Measurements from ENCODE around the gene PITPNB. TPM values are rescaled to one million over a fixed set of nuclear protein-coding genes. Genes with fewer than 3 reads are reported as not detected.
A peak's percentile ranks its signal among the peaks of the same experiment; 100 is the strongest.

PITPNB gene
- polyA plus RNA-seq, 12 donors, result 34.8 to 64.2 (median 48.2) TPM; not detected in 1

DNA sequence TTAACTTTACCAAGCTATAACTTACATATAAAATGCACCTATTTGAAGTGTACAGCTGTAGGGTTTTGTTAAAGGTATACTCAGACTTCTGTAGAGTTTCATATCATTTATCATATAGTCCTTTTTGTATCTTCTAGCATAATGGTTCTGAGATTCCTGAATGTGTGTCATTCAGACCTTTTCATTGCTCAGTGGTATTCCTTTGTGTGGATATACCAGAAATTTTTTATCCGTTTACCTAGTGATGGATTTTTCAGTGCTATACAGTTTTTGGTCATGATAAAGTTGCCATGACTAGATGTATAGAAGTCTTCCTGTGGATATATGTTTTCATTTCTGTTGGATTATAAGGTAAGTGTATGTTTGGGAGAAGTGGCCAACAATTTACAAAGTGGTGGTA lies 6.3 kb upstream of the PITPNB start:
- no peak for DNase-seq

DNA sequence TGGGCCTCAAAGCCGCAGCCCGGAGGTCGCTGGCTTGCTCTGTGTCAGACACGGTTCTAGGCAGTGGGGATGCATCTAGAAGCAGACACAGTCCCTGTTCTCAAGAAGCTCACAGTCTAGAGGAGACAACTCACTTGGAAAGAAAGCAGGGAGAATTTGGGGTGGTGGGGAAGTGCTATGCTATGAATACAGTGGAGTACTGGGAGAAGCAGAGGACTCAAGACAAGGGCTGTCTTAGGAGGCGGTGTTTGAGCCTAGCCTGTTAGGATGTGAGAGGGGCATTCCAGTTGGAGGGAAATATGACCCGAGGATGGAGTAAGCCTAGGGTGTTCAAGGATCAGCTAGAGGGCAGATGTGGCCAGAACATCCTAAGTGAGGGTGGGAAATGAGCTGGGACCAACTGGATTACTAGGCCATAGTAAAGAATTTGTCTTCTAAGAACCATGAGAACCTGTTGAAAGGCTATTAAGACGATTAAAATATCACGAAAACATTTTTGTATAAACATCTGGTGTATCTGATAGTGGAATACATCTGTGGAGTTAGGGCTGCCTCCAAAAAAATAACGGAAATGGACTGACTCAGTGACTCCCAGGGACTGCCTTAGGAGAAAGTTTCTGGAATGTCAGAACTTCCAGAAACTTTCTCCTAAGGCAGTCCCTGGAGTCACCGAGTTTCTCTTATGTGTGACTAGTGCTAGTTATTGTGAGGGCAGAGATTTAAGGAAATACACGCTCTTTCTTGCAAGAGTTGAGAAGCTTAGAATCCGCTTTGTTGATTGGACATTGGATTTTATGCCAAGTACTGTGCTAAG lies 1.1 kb upstream of the PITPNB start:
- peak; percentile 78 for DNase-seq

DNA sequence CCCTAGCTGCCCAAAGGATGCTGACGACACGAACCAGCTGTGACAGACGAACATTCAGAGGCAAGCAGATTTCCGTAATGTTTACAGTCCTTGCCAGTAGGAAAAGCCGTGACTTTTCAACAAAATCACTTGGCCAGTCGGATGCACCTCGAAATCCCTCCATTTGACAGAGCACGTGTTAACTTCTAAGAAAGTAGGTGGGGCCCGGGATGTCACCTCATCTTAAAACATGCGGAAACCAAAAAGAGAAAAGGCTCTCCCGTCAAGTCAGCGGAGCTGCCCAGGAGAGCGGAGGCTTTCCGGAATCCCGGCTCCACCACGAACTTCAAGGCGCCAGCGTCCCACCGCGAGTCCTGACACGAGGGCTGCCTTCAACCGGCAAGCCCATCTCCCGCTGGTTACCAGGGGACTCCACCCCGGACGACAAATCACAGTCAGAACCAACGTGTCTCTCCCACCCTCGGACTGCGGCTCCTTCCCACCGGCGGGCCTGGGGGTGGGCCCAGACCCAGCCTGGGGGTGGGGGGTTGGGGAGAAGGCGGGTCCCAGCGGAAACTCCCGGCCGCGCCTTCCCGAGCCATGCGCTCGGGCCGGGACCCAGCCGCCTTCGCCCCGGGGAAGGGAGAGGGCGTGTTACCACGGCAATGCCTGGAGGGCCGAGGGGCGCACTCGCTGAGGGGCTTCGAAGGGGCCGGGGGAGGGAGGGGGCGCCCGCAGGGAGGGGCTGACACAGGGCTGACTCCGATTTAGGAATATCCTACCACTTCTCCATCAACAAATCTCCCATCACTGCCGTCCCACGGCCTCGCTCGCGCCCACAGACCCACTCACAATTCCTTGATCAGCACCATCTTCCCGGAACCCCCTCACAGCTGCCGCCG lies 475 bp downstream of the PITPNB start:
- DNase-seq, result peak; percentile 62

DNA sequence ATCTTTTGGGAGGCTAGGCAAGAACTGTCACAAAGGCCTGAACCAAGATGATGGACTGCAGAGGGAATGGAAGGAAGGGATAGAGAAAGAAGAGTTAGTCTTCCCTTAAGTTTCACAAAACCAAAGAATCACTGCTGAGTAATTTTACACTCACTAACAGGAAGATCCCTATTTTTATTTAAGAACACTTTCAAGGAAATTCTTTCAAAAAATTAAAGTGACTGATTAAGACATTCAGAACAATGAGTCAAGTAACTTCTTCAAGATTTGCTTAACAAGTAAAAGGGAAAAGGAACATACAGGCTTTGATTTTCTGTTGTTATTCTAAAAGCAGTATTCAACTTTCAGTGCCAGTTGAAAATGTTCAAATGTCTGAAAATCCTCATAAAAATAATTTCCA lies 3.1 kb downstream of the PITPNB start:
- no peak for DNase-seq

DNA sequence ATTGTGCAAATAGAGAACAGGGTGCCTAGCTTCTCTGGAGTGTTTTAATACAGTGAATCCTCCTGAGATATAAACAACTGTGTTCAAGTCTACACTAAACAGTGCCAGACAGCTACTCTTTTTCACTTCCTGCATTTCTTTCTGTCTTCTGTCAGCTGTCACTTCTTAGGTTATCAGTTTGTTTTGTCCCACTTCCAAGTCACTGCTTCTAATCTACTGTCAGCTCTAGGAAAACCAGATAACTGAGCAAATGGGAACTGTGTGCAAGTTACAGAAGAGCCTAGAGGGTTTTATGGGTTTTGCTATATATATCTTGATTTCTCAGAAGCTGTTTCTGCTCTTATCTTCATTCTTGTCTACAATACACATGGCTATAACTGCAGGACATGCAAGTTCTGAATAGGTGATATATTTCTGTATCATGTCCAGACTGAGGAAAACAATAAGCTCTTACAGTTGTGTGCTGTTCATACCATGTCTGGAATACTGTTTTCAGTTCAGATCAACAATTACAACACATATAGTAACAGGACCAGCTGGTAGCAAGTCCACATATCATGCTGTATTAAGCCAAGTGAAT lies 5.8 kb downstream of the PITPNB start:
- DNase-seq, result no peak

DNA sequence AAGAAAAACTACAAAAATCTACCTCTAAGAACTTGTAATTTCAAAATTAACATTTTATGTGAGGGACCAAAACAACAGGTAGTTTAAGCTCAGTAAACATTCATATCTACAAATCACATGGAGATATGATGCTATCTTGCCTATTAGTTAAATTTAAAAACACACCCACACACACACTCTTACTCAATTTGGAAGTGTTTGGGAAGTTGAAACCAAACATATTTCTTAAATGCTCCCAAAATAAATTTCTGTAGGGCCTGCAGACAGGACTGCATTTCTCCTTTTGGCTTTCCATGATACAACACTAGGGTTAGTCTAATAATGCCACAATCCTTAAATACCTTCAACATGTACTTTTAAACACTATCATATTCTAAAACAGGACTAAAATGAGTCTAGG lies 7.0 kb downstream of the PITPNB start:
- DNase-seq, result no peak

DNA sequence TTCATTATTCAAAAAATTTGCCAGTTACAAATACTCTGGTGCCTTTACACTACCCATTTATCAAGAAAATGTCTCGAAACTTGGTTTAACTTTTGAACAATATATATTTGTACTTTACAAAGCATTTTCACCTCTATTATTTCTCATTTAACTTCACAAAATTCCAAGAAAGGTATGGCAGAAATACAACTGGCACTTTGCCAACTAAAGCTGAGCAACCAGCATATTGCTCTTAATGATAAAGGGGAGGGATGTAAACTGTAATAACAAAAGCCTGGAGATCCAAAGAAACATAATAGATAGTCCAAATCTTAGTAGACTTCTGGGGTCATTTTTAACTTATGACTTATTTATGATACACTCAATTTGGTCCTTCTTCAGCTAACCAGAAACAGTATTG lies 7.7 kb downstream of the PITPNB start:
- DNase-seq, result no peak

DNA sequence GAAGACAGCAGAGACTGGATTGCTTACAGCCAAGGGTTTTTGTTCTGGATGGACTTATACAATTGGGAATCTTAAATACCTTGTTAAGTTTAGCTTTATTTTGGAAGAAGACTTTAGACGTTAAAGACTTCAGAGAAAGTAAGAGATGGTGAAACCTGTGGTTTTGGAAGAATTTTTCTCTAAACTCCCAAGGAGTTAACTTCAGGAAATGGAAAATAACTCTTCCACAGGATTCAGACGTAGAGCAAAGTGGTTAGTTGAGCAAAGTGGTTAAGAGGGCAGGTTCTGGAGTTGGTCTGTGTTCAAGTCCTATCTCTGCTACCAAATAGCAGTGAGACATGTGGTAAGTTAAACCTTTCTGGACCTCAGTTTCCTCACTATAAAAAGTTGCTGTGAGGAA lies 12.8 kb downstream of the PITPNB start:
- DNase-seq, result no peak

DNA sequence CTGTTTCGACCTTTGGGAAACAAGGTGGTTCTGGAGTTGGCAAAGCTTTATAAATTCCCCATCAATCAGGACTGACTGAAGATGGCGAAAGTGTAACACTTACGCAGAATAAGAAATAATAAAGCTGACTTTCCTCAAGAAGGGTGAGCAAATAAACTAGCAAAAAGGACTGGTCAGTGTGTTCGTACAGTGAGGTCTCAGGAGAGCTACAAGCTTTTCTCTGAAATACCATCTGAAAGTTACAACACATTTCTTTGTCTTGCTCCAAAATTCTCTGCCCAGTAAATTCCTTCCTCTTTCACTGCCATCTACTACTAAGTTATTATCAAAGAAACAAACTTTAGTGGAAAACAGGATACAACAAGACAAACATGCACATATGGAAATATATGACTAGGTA lies 13.4 kb downstream of the PITPNB start:
- no peak for DNase-seq

DNA sequence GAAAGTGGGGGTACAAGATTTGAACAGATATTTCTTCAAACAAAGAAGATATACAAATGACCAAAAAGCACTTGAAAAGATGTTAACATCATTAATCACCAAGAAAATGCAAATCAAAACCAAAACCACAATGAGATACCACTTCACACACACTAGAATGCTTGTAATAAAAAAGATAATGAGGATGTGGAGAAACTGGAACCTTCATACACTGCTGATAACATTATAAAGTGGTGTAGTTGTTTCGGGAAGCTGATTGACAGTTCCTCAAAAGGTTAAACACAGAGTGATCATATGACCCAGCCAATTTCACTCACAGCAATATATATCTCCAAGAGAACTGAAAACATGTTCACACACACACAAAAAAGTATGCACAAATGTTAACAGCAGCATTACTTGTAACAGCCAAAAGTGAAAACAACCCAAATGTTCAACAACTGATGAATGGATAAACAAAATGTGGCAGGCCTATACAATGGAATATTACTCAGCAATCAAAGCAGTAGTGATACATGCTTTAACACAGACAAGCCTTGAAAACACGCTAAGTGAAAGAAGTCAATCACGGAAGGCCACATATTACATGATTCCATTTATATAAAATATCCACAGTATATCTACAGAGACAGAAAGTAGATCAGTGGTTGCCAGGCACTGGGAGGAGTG lies 15.1 kb downstream of the PITPNB start:
- no peak for DNase-seq

DNA sequence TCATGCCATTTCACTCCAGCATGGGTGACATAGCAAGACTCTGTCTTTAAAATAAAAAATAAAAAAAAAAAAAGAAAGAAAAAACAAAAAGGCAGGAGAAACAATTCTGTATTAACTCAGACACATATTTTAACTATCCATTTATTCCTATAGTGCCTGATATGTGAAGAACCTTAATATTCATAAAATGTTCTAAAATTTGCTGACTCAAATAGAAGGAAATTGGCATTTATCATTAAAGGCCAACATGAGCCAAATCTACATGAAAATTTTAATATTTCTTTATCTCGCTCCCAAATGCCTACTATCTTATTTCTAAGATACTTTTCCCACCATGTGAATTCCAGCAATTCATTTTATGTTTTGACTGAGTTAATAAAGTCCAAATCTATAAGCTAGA lies 18.9 kb downstream of the PITPNB start:
- no peak for DNase-seq

DNA sequence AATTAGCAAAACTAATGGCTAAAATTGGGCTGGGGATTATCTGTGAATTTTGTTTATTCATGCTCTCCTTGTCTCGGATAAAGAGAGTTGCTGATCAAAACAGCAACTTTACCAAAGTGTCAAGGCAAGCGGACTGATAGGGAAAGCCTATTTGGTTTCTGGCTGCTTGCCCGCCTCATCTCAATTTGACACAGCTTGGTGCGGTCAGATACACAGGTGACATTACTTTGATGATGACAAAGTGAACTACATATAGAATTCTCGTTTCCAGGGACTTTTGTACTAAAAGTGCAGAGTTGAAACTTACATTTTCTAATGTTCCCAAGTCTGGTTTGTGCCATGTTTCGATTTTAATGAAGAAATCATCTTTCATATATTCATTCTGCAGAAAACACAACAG lies 22.8 kb downstream of the PITPNB start:
- DNase-seq, result no peak

DNA sequence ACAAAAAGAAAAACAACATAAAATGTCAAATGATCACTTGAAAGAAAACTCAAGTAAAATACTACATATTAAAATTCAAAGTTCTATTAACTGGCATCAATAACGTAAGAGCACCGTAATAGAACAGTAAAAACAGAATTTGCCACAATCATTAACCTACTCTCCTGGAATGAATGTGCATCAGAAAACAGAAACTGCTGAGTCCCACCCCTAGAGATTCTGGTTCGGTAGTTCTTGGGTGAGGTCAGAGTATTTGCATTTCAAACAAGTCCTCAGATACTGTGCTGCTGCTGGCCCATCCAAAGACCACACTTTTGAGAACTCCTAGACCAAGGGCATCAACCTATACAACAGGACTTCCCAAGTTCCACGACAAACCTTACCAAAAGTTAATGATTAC lies 23.5 kb downstream of the PITPNB start:
- no peak for DNase-seq

DNA sequence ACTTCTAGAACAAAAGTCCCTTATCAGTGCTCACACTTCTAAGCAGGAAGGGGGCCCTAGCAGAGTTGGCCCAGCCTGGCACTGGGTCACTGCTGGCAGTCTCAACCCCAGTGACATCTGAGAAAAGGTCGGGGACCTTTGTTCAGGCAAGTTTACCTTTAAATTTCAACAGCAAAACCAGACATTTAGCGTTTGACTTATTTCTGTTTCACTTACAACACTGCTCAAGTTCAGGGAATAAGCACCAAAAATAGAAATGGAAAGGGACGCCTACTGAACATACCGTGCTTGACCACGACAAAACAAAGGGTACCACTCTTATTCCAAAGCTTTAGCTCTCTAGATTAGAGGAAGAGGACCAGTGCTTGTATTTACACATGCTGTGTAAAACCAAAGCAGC lies 26.2 kb downstream of the PITPNB start:
- no peak for DNase-seq

DNA sequence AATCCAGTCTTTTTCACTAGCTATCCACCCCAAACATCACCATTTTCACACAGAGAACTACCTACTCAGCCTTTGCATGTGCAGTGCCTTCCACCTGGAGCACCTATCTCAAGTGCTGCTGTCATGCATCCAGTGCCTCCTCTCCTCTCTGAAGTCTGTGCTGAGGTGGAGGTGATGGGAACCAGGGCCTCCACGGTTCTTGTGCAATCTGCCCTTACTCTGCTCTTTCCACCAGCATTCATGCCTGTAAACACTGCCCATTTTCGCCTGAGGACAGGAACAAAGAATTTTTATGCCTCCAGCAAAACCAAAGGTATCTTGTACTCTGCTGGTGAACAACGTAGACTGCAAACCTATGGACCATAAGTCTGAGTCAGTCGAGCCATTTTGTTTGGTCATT lies 27.0 kb downstream of the PITPNB start:
- DNase-seq, result no peak

DNA sequence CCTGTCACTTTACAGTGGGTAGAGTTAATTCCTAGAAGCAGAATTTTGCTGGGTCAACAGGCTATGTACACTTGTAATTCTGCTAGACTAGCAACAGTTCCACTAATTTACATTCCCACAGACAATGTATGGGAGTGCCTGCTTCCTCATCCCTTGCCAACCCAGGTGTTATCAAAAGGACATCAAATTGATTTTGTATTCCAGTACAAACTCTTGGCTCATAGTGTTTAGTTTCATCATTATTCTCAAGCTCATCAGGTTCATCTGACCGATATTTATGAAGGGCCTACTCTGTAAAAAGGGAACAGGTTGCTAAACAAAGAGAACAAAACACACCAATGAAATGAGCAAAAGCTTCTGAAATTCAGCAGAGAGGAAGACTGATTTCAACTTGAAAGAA lies 30.7 kb downstream of the PITPNB start:
- DNase-seq, result no peak

DNA sequence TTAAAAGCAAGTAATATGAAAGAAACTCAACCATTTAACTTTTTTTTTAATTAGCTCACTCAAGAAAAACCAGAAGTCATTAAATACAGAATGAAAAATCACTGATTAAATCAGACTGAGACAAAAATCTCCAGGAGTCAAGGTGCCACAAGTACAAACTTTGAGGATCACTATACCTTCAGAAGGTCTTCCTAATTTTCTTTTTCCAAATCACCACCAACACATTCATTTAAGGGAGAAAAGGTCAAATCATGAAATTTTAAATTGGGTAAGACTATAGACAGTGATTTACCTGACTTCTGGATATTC lies 32.3 kb downstream of the PITPNB start:
- DNase-seq, result no peak

DNA sequence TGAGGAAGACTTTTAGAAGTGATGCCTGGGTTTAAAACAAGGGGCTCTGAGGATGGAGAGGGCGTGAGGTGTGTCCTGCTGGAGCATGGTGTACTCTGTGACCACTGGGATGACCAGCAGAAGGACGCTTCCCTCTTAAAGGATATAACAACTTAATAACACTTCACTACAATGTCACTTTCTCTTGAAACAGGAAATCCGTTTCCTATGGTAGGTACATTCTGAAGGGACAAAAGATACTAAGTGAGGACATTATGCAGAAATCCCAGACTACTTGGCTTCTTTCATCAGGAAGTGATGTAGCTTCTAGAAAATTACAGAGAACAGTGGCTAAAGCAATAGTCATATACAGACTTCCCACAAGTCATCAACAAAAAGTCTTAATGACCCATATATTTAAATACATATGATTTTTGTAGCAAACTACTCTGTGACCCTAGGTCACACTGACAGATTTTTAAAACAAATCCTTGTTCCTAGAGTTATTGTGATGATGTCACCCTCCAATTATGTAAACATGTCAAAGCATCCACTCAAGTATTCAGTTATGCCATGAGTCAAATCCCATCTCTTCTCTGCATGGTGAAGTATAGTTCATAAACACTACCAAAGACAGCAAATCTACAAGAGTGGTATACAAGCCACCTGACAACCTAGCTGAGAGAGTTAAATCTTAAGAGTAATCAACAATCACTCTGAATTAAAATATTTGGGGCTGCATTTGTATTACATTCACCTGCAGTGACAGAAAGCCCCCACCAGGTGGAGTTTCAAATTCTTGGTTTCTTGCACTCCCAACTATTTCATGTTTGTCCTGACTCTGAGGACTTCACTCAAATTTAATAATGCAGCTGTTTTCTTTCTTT lies 32.8 kb downstream of the PITPNB start:
- DNase-seq, result no peak

DNA sequence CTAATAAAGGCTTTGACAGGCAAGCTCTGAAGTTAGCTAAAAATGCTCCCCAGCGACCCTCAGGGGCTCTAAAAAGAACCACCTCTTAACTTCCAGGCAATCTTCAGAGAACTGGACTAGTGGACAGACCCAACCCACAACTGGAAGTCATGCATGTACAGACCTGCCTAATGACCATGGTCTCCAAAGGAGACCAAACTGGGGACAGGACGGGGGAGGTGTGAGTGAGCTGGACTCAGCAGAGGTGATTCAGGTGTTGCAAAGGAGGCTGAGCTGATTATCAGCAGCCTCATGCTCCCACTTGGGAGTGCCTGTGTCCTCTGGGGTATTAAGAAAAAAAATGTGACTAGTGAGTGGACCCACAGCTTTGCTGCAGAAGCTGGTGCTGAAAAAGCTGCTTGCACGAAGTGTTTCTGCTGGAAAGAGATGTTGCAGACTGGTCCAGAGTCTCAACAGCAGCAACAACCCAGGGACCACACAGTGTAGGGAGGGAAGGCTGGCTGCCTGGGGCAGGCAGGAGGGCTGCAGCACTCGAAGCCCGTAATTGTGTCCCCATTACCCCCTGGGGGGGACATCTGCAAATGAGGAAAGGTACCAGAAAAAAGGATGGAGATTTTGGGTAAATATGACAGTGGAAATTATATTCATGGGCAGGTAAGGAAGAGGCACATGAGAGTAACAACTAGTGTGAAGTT lies 35.3 kb downstream of the PITPNB start:
- no peak for DNase-seq

DNA sequence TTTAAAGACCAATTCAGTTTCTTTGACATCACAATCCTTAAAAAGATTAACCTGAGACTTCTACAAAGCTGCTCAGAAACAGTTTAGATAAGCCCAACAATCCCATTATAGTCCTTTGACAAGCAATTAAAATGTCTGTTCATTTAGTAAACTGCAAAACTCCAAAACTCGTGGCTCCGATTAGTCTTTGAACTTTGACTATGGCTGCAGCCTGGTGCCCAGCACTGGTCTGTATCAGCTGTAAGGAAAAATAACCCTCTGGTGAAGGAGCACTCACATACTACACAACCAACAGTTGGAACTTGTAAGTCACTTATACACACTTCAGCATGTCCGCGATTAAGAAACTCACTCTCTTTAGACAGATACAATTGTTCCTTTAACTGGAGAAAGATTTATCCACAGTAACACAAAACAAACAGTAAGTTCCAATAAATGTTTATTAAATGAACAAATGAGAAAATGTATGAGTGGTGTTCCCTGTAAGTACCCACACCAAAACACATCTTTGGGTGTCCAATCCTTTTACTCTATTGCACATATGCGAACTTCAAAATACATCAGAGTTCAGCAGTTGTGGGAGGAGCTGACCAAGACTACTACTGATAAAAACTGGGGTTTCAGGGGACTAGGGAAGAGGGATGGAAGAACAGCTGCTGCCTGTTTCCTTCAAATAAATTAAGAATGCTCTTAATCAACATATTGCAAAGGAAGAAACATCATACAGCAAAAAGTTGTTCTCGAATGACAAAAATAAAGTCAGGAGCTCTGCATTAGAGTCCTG lies 36.4 kb downstream of the PITPNB start:
- no peak for DNase-seq

All from muscle of arm (tissue), 12 donors.